HG03175 (cell line): ENCODE results near the gene UPB1.

Experiments used
- ATAC-seq: cut with Tn5 transposase; IDR thresholded peaks from one replicate; pipeline ENCODE4 v1.9.1; 2021; ENCODE audit warnings: mild to moderate bottlenecking, moderate library complexity; ENCODE audit not compliant: unreplicated experiment

The UPB1 gene

DNA sequence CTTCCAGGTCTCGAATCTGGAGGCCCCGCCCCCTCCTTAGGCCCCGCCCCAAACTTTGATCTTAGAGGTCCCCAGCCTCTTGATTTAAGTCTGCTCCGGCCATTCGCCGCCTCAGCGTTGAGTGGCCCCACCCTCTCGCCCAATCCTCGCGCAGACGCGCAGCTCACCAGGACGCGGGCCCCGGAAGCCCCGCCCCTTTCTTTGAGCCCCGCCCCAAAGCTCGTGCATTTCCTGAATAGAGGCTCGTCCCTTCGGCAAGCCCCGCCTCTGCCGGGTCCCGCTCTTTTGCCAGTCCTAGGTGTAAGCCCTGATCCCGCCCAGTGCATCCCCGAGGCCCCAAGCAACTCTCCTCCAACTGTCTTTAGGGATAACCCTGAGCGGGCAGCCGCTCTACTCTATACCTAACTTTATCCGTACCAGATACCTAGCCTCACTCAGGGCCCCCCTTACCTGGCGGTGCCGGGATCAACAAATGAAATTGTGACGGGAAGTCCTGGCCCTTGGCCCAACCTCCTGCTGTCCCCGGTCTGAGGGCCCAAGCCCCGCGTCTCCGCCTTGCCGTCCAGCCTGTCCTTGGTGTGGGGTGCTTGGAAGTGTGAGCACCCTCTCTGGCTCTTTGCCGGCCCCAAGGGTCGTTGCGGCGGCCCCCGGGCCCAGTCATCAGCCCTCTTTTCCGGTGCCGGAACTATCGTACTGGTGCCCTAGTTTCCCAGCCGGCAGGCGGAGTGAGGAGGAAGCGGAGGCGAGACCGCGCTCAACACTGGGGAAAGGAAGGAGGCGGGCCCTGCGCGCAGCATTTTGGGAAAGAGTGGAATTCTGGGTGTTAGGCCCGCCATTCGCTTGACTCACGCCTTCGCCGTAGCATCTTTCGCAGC, 60.3 kb downstream of the UPB1 start, which contains the start of gene SNRPD3:
SNRPD3 (plus strand) TSS at position 835 of the 875 bp plus-strand sequence. CDS start 1,676 bp downstream, outside the sequence.
- ATAC-seq = peak; percentile 77

DNA sequence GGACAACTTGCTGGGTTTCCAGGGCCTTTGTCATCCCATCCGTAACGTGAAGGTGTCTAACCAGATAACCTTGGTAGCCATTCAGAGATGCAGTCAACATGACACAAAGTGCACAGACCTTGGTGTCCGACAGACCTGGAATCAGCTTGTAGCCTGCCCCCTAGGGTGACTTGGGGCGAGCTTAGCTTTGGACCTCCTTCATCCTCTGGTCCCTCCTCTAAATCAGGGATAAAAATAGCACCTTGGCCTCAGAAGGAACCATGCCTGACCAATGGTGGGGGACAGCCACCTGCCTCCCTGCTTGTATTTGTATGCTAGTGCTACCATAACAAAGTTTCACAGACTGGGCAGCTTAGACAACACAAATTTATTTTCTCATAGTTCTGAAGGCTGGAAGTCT, 64.3 kb downstream of the UPB1 start:
- no peak for ATAC-seq

DNA sequence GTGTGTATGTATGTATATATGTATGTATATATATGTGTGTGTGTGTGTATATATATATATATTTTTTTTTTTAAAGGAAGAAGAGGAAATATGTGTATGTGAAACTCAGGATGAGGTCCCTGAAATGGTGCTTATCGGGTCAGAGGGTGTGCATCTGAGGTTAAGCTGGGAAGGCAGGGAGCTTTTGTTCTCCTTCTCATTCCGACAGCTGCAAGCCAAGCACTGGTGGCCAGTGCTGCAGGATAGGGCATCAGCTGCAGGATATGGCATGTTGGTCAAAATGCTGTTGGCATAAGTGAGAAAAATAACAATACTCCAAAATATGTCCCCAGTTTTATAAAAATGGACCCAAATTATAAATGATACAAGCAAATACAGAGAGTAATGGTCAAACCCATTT, 68.1 kb downstream of the UPB1 start:
- ATAC-seq = no peak

DNA sequence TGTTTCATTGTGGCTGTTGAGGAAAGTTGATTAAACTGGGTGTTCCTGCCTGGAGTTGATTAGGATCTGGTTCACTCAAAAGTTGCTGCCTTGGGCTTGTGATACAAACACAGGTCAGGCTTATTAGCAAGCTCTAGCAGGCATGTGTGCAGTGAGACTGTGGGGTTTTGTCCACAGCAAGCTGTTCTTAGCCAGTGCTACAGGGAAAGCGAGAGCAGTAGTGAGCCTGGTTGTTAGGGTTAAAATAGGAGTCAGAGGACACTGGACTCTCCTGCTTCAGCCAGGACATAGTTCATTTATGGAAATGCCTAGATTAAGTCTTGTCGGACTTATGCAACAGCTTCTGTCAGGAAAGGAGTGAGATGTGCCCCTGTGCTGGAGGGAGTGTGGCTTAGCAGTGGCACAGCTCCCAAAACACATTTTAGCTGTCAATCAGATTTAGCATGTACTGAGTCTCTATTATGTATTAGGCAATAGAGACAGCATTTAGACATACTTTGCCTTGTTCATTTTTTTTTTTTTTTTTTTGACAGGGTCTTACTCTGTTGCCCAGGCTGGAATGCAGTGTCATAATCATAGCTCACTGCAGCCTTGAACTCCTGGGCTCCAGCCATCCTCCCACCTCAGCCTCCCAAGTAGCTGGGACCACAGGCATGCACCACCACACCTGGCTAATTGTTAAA, 69.4 kb downstream of the UPB1 start:
- no peak for ATAC-seq

DNA sequence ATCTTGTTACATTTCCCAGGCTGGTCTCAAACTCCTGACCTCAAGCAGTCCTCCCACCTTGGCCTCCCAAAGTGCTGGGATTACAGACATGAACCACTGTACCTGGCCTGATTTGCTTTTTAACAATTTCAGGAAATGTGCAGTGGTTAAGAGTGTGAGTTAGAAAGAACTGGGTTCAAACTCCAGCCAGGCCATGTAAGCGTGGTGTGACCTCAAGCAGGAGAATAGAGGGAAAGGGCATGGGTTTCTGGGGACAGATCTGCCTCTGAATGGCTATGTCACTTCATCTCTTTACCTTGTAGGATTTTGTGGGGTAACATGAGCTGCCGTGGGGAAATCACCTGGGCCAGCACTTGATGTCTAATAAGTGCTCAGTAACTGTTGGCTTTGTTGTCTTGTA, 69.9 kb downstream of the UPB1 start:
- ATAC-seq = no peak

DNA sequence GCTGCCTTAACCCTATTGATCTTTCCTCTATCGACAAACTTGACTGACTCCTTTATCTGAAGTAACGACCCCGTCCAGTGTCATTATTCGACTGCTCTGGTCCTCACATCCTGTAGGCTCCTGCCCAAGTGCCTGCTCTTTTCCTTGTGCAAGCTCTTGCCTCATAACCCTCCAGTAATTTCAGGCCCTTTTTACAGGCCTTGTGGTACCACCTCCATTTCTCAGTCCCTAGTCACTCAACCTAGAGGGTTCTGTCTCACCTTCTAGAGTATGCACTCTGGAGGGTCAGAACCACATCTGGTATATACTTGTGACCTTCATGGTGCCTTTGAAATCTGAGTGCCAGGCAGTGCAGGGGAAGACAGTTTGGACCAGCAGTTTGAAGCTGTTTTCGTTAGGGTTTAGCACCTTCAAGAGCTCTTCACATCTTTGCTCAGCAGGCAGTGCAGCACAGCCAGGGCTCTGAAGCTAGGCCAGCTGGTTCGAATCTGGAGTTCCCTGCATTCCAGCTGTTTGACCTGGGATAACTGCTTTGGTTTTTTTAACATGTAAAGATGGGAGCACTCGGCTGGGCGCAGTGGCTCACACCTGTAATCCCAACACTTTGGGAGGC, 71.9 kb downstream of the UPB1 start:
- ATAC-seq = no peak

DNA sequence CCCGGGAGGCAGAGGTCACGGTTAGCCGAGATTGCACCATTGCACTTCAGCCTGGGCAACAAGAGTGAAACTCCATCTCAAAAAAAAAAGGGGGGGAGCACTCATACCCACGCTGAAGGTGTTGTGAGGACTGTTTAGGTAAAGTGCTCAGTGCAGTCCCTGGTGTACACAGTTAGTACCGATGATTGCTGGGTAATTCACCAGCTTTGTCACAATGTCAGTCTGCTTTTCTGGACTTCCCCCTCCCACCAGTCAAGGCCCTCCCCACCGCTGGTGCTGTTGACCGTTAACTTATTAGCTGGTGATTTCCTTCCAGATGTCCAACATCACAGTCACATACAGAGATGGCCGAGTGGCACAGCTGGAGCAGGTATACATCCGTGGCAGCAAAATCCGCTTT, 72.5 kb downstream of the UPB1 start:
- no peak for ATAC-seq

DNA sequence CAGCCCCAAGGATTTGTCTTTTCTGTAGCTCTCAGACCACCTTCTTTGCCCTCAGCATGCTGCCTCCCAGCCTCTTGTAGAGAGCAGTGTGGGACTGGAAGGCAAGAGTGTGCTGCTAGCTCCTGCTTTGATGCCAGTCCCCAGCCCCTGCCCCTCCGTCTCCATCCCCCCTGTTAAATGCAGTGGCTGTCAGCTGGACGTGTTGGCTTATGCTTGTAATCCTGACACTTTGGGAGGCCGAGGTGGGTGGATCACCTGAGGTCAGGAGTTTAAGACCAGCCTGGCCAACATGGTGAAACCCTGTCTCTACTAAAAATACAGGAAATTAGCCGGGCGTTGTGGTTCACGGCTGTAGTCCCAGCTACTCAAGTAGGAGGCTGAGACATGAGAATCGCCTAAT, 76.1 kb downstream of the UPB1 start:
- ATAC-seq = no peak

DNA sequence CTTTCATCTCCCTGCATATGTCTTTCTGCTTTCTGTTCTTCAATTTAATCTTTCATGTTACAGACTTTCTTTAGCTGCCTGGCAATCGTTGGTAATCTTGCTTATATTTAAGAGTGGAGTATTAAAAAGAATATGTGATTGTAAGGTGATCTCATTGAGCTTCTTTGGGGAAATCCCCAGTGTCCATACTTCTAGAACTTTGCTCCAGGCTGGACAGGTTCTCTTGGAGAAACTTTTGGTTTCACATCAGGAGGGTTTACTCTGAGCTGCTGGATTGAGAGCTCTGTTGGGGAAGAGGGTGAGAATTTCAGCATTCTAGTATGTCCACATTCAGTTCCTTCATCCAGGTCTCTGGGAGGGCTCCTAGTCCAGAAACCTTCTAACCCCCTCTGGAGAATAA, 81.6 kb downstream of the UPB1 start:
- ATAC-seq = no peak
